ENCODE results near the gene PASK.

DNA sequence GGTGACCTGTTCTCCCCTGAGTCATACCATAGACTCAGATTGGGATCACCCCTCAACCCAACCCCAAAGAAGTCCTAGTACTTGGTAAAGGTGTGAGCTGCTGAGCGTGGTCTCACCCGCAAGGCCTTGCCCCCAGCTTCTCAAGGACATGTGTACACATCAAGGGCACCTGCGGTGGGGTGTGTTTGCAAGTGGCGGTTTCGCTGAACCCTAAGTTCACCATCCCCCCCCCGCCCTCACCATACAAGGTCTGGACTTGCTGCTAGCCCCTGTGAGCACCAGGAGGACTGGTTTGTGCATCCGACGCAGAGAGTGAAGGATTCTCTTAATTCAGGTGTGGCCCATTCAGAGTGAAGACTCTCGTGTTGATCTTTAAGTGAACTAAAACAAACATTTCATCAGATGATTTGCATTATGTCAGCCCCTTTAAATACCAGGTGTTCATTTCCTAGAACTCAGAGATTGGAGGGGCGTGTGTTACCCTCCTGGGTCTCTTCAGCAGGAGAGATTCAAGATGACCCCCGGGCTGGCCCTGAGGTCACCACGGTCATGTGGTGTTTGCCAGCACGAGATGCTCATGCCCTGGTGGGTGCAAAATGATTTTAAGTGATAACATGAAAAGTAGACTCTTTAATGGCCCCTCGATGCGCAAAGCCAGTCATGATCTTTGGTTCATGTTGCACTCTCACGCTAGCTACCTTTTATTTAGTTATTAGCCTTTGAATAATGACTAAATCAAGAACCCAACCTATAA lies 75.0 kb downstream of the PASK start:
- TF ChIP-seq, protein P1, sequence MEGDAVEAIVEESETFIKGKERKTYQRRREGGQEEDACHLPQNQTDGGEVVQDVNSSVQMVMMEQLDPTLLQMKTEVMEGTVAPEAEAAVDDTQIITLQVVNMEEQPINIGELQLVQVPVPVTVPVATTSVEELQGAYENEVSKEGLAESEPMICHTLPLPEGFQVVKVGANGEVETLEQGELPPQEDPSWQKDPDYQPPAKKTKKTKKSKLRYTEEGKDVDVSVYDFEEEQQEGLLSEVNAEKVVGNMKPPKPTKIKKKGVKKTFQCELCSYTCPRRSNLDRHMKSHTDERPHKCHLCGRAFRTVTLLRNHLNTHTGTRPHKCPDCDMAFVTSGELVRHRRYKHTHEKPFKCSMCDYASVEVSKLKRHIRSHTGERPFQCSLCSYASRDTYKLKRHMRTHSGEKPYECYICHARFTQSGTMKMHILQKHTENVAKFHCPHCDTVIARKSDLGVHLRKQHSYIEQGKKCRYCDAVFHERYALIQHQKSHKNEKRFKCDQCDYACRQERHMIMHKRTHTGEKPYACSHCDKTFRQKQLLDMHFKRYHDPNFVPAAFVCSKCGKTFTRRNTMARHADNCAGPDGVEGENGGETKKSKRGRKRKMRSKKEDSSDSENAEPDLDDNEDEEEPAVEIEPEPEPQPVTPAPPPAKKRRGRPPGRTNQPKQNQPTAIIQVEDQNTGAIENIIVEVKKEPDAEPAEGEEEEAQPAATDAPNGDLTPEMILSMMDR (IDR thresholded peaks at IDR 0.05; ENCODE audit: poor library complexity, severe bottlenecking), result no peak
- TF ChIP-seq EP300 (conservative IDR thresholded peaks at IDR 0.05; ENCODE audit: poor library complexity, severe bottlenecking), result no peak
